ENCODE results near the gene C19orf25. TPM values are rescaled to one million over a fixed set of nuclear protein-coding genes. Genes with fewer than 3 reads are reported as not detected.

The C19orf25 gene
- total RNA-seq, 1 donor: 30.0 TPM

GRCh38 chr19:1507192-1507660 lies 28.2 kb upstream of the C19orf25 start:
- Histone ChIP-seq H3K36me3 (ENCODE audit: insufficient read depth, low read length) (no peaks in the 10 kb centered on the region), H3K4me2 (ENCODE audit: insufficient read depth, low read length) (peak overlapping the region; percentile 72), H3K4me3 (ENCODE audit: insufficient read depth, low read length) (no peak overlapping the region), H3K27me3 (ENCODE audit: insufficient read depth, low read length) (peaks cover 39% of the 10 kb centered on the region), H4K20me1 (ENCODE audit: insufficient read depth, low read length) (no peaks in the 10 kb centered on the region), H3K79me2 (ENCODE audit: insufficient read depth, low read length) (no peaks in the 10 kb centered on the region), H3K9me3 (ENCODE audit: low read depth, low read length) (peaks cover 6% of the 10 kb centered on the region), H3K27ac (ENCODE audit: low read depth, low read length) (no peak overlapping the region), H2AFZ (ENCODE audit: low read length) (peak overlapping the region; percentile 57), H3K4me1 (ENCODE audit: insufficient read depth, low read length) (no peaks in the 10 kb centered on the region)
- peak; percentile 73 for DNase-seq (ENCODE audit: insufficient read length, low spot score, missing footprints)
- no peak for TF ChIP-seq CTCF (IDR thresholded peaks at IDR 0.05; ENCODE audit: extremely low read depth, low read depth, low read length)

- no peak overlapping the region for H3K27ac ChIP-seq (ENCODE audit: low read depth, low read length)
- H3K9me3 ChIP-seq (ENCODE audit: low read depth, low read length): peaks cover 6% of the 10 kb centered on the region
- no peaks in the 10 kb centered on the region for H3K79me2 ChIP-seq (ENCODE audit: insufficient read depth, low read length)
- H2AFZ ChIP-seq (ENCODE audit: low read length): no peak overlapping the region
- H3K4me1 ChIP-seq (ENCODE audit: insufficient read depth, low read length): no peaks in the 10 kb centered on the region
- no peaks in the 10 kb centered on the region for H4K20me1 ChIP-seq (ENCODE audit: insufficient read depth, low read length)
- H3K36me3 ChIP-seq (ENCODE audit: insufficient read depth, low read length): no peaks in the 10 kb centered on the region
- no peak for TF ChIP-seq CTCF (IDR thresholded peaks at IDR 0.05; ENCODE audit: extremely low read depth, low read depth, low read length)
- no peak overlapping the region for H3K4me2 ChIP-seq (ENCODE audit: insufficient read depth, low read length)
- peaks cover 30% of the 10 kb centered on the region for H3K27me3 ChIP-seq (ENCODE audit: insufficient read depth, low read length)
- no peak overlapping the region for H3K4me3 ChIP-seq (ENCODE audit: insufficient read depth, low read length)
- DNase-seq (ENCODE audit: insufficient read length, low spot score, missing footprints): no peak
Measured at GRCh38 chr19:1505991-1506881, 27.2 kb upstream of the C19orf25 start.

GRCh38 chr19:1505012-1505411 lies 26.0 kb upstream of the C19orf25 start:
- no peak overlapping the region for H3K4me2 ChIP-seq (ENCODE audit: insufficient read depth, low read length)
- TF ChIP-seq CTCF (IDR thresholded peaks at IDR 0.05; ENCODE audit: extremely low read depth, low read depth, low read length): no peak
- peaks cover 6% of the 10 kb centered on the region for H3K9me3 ChIP-seq (ENCODE audit: low read depth, low read length)
- H2AFZ ChIP-seq (ENCODE audit: low read length): no peak overlapping the region
- H4K20me1 ChIP-seq (ENCODE audit: insufficient read depth, low read length): no peaks in the 10 kb centered on the region
- H3K79me2 ChIP-seq (ENCODE audit: insufficient read depth, low read length): no peaks in the 10 kb centered on the region
- H3K36me3 ChIP-seq (ENCODE audit: insufficient read depth, low read length): no peaks in the 10 kb centered on the region
- peaks cover 22% of the 10 kb centered on the region for H3K27me3 ChIP-seq (ENCODE audit: insufficient read depth, low read length)
- no peak for DNase-seq (ENCODE audit: insufficient read length, low spot score, missing footprints)
- H3K4me3 ChIP-seq (ENCODE audit: insufficient read depth, low read length): no peak overlapping the region
- no peaks in the 10 kb centered on the region for H3K4me1 ChIP-seq (ENCODE audit: insufficient read depth, low read length)
- H3K27ac ChIP-seq (ENCODE audit: low read depth, low read length): no peak overlapping the region
